ENCODE results near the gene PFKFB4.

GRCh38 chr3:48474619-48475018 is 82.0 kb downstream of the PFKFB4 start:
- no peak for TF ChIP-seq CTCF (IDR thresholded peaks at IDR 0.05; ENCODE audit: low read depth, low read length, poor library complexity, severe bottlenecking)
- TF ChIP-seq EZH2phosphoT487 (IDR thresholded peaks at IDR 0.05; ENCODE audit: borderline replicate concordance, low read length) = no peak
